Breast epithelium (tissue), 3 donors: ENCODE measurements around the gene PTH2.

Source experiments
- CTCF ChIP-seq, 3 donors: fragments of 450-650 bp; IDR thresholded peaks; one replicate each; pipeline ENCODE4 v1.5.1; 2016 to 2017; ENCODE audit warnings: antibody characterized with exemption in 3 of 3, mild to moderate bottlenecking in 3 of 3, moderate library complexity in 3 of 3
- POLR2A ChIP-seq: fragments of 450-650 bp; IDR thresholded peaks from one replicate; pipeline ENCODE4 v1.6.1; 2016; ENCODE audit warnings: antibody characterized with exemption, mild to moderate bottlenecking, moderate library complexity
- POLR2AphosphoS5 ChIP-seq, 3 donors: sonication (generic); formaldehyde crosslinking; IDR thresholded peaks; one replicate each; pipeline ENCODE4 v1.6.1; 2017; ENCODE audit warnings: antibody characterized with exemption in 3 of 3

GRCh38 chr19:49436381-49437017, 13.3 kb upstream of the PTH2 start:
- TF ChIP-seq CTCF (IDR thresholded peaks at IDR 0.05), result no peak
- TF ChIP-seq POLR2AphosphoS5 (IDR thresholded peaks at IDR 0.05), result no peak
- TF ChIP-seq POLR2A, result no peak
